Astrocyte of the spinal cord (primary cell): ENCODE results near the gene JPH3.

Experiments used
- DNase-seq: peaks from one replicate; pipeline ENCODE4 v3.0.0; 2011; ENCODE audit warnings: low read depth, low spot score
- H3K4me3 ChIP-seq: 2 replicates; pipeline ENCODE4 v1.5.1; 2011; ENCODE audit warnings: low read depth, mild to moderate bottlenecking, low read length, moderate library complexity
- in situ Hi-C: cut with HindIII; loops from 2 replicates; pipeline ENCODE4 v1.10.0; 2017; ENCODE audit warnings: low sequenced_read_pairs
- TF ChIP-seq, protein P1 (sequence below): IDR thresholded peaks from 2 replicates; pipeline ENCODE4 v1.5.1; 2012; ENCODE audit warnings: low read depth, mild to moderate bottlenecking, low read length, inconsistent platforms

JPH3 gene

DNA sequence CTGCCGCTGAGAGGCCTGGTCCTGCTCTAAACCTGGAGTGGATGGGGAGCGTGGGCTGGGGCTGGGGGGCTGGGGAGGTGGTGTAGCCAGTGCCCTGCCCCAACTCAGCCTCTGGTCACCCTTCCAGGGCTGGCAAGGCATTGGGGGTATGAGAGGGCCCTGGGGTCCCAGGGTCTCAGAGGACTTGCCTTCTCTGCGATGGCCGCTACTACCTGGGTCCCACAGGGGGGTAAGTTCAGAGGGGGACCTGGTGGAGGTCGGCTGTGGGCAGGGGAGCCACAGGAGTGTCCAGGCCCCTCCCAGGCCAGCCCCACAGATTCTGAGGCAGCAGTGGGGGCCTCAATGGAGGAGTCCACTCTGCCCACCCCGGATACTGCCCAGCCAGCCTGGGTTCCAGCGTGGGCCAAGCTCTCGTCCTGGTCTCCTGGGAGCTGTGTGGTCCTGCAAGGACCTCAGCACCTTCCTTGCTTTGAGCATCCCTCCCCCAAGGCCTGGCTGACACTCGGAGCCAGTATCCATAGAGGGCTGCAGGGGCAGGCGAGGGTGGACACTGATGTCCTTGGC, 20.5 kb downstream of the JPH3 start:
- TF ChIP-seq, protein P1, sequence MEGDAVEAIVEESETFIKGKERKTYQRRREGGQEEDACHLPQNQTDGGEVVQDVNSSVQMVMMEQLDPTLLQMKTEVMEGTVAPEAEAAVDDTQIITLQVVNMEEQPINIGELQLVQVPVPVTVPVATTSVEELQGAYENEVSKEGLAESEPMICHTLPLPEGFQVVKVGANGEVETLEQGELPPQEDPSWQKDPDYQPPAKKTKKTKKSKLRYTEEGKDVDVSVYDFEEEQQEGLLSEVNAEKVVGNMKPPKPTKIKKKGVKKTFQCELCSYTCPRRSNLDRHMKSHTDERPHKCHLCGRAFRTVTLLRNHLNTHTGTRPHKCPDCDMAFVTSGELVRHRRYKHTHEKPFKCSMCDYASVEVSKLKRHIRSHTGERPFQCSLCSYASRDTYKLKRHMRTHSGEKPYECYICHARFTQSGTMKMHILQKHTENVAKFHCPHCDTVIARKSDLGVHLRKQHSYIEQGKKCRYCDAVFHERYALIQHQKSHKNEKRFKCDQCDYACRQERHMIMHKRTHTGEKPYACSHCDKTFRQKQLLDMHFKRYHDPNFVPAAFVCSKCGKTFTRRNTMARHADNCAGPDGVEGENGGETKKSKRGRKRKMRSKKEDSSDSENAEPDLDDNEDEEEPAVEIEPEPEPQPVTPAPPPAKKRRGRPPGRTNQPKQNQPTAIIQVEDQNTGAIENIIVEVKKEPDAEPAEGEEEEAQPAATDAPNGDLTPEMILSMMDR, result no peak
- no peak for DNase-seq
- H3K4me3 ChIP-seq, result no peak overlapping the region
- in situ Hi-C loops, result no loop called here

DNA sequence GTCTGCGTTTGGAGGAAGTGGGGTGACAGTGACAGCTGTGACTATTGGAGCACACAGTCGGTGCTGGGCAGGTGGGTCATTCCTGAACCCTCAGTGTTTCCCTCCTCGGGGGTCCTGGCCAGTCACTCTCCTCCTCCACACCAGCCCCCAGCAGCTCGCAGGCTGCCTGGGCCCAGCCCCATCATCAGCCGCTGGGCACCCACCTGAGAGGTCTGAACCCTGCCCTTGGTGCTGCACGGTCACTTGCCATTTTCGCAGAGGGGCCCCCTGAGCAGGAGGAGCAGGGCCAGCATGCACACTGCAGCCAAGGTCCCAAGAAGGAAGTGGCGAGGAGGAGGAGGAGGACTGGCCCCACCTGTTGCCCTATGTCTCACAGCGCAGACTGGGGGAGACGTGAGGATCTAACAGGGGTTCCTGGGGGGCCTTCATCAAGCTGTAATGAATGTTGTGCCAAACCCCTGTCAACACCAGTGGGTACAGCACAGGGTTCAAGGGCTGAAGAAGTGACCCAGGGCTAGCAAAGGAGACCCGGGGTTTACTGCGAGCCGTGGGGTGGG, 23.0 kb downstream of the JPH3 start:
- H3K4me3 ChIP-seq, result no peak overlapping the region
- in situ Hi-C loops, result no loop called here

DNA sequence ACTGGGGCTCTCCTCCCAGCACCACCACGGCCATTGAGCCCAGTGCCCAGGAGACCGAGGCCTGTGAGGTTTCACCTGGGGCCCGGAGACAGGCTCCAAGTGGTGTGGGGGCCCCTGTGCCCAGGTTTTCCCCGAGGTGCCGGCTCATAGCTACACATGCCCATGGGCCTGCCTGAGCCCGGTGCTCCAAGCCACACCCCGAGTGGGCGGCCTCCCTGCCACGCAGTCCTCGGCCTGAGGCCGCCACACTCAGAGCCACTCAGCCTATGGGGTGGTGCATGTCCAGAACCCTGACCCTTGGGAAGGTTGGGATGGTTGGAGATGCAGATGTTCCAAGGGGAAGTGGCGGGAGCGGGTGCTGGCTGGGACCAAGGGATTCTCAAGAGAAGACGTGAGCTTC, 24.1 kb downstream of the JPH3 start:
- in situ Hi-C loops, result no loop called here
- DNase-seq, result no peak
- no peak overlapping the region for H3K4me3 ChIP-seq
- TF ChIP-seq, protein P1, result no peak

More for the DNA sequence above, 23.0 kb downstream of the JPH3 start:
- TF ChIP-seq, protein P1, result no peak
- no peak for DNase-seq

DNA sequence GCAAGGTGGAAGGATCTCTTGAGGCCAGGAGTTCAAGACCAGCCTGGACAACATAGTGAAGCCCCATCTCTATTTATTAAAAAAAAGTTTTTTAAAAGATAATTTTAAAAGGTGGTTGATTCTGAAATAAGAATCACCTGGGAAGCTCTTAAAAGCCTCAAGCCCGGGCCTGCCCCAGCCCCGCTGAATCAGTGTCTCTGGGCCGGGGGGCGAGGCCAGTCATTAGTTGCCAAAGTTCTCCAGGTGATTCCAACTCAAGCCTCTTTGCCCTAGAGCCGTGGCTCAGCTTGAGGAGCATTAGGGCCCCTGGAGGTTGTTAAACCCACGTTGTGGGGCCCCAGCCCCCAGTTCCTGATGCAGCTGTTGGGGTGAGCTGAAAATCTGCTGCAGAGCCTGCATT, 24.6 kb downstream of the JPH3 start:
- DNase-seq, result no peak
- in situ Hi-C loops, result no loop called here
- TF ChIP-seq, protein P1, result no peak
- no peak overlapping the region for H3K4me3 ChIP-seq

DNA sequence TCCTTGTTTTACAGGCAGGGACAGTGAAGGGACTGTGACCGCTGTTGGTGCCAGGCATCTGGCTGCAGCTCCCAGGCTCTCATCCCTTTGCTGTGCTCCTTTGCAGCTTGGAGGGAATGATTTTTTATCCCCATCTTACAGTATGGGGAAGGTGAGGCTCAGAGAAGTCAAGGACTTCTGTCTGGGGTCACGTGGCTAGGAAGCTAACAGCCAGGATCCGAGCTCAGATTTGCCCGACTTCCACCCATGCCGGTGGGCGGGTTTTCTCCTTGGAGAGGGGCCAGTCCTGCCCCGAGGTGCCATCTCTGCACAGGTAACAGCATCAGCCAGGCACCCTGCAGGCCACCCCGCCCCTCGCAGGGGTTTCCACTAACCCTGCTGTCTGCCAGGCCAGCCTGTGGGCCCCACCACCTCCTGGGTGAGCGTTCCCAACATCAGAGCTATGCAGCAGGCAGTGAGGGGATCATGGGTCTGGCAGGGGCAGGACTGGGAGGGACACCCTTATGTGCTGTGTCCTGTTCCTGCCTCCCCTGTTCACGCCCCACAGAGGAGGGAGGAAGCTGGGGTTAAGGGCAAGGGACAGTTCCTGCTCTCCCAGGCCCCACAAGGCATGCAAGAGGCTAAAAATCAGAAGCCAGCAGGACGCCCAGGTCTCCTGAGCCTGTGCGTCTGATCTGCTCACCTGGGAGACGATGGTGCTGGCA, 25.4 kb downstream of the JPH3 start:
- DNase-seq, result no peak
- no peak overlapping the region for H3K4me3 ChIP-seq
- TF ChIP-seq, protein P1, result no peak
- in situ Hi-C loops, result no loop called here

DNA sequence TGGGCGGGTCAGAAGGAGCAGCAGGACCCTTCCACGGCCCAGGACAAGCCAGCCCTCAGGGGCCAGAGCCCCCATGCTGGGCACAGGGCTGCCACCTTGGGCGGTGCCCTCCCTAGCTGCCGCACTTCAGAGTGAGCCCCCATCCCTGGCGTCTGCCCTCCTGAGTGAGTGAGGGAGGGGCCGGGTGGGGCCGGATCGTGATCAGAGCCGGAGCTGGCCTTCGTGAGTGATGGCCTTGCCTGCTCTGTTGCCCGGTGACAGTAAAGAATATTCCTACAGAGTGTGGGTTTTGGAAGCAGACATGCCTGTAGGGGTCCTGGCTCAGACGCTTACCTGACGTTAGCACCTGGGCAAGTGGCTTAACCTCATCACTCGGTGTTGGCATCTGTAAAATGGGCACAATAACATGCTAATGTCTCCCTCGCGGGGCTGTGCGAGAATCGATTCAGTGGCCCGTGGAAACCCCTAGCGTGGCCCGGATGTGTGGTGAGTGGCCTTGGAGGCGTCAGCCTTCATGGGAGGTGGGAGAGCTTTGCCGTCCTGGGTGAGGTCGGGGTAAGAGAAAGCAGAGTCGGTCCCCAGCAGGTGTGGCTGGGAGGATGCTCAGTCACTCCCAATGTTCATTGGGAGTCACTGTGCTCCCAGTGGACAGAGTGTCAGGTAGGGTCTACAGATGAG, 26.1 kb downstream of the JPH3 start:
- TF ChIP-seq, protein P1, result no peak
- in situ Hi-C loops, result no loop called here
- no peak overlapping the region for H3K4me3 ChIP-seq
- no peak for DNase-seq
